HCT116 (cell line): ENCODE measurements around the gene PLCB4. TPM values are rescaled to one million over a fixed set of nuclear protein-coding genes. Genes with fewer than 3 reads are reported as not detected.

ENCODE experiments used
- ATAC-seq: fragments of 200-7000 bp; cut with Tn5 transposase; 2 replicates; pipeline ENCODE4 v1.9.1; 2020; ENCODE audit warnings: mild to moderate bottlenecking, moderate library complexity
- BruUV-seq: library from RNA; stranded (reverse); fragments of 400-500 nt; replicated peaks from 2 replicates; lab custom pipeline; 2021; lab: Mats Ljungman, UMichigan
- CTCF ChIA-PET: fragments of 300-600 bp; sonication (Branson Sonifier 250); formaldehyde crosslinking; loops from one replicate; lab custom pipeline; 2021; ENCODE audit warnings: antibody characterized with exemption; lab: Charles Lee
- POLR2A ChIA-PET: fragments of 300-600, 350-600 bp; sonication (Branson Sonifier 250); formaldehyde crosslinking; loops from one replicate; lab custom pipeline; 2021; ENCODE audit warnings: antibody characterized with exemption; lab: Charles Lee
- RAD21 ChIA-PET, 2 experiments: fragments of 300-600 bp; sonication (Branson Sonifier 250); formaldehyde crosslinking; loops; one replicate each; lab custom pipeline; 2023; ENCODE audit warnings: low total read pairs in 2 of 2; ENCODE audit not compliant: uncharacterized antibody in 2 of 2, unreplicated experiment in 2 of 2, low non-redundant PET in 1 of 2; lab: Charles Lee
- DNase-seq: peaks from one replicate; pipeline ENCODE4 v3.0.0-alpha.2; 2010; ENCODE audit warnings: low read depth, low spot score
- H2AFZ ChIP-seq: fragments of 200-600 bp; shearing (Covaris generic), sonication (generic); 2 replicates; pipeline ENCODE4 v1.6.1; 2017; ENCODE audit warnings: low read depth, mixed run types, mixed read lengths, antibody characterized with exemption, low read length; ENCODE audit not compliant: poor library complexity, severe bottlenecking
- H3K27ac ChIP-seq: 2 replicates; pipeline ENCODE4 v1.5.1; 2012; ENCODE audit warnings: low read depth, low read length
- H3K27me3 ChIP-seq: fragments of 200-600 bp; sonication (generic); 2 replicates; pipeline ENCODE4 v1.6.1; 2016; ENCODE audit warnings: mixed run types, low read length, mixed read lengths; ENCODE audit not compliant: insufficient read depth
- H3K36me3 ChIP-seq, 2 experiments: fragments of 200-500 bp in 1 of 2; fragments of 200-600 bp in 1 of 2; sonication (Bioruptor generic) in 1 of 2; sonication (generic) in 1 of 2; 2 replicates each; pipeline versions ENCODE4 v1.5.1 to v1.6.1; 2014 to 2016; ENCODE audit warnings: low read length in 2 of 2, inconsistent platforms in 1 of 2, mixed read lengths in 1 of 2, mixed run types in 1 of 2; ENCODE audit not compliant: insufficient read depth in 2 of 2, control insufficient read depth in 1 of 2
- H3K4me1 ChIP-seq, 2 experiments: fragments of 200-600 bp in 1 of 2; sonication (generic) in 1 of 2; 2 replicates each; pipeline versions ENCODE4 v1.5.1 to v1.6.1; 2012 to 2017; ENCODE audit warnings: low read length in 2 of 2, inconsistent platforms in 1 of 2, mild to moderate bottlenecking in 1 of 2, mixed read lengths in 1 of 2, mixed run types in 1 of 2, moderate library complexity in 1 of 2; ENCODE audit not compliant: insufficient read depth in 2 of 2, control insufficient read depth in 1 of 2
- H3K4me2 ChIP-seq: fragments of 200-600 bp; sonication (generic); 2 replicates; pipeline ENCODE4 v1.6.1; 2017; ENCODE audit warnings: mixed run types, low read length, mixed read lengths
- H3K4me3 ChIP-seq, 2 experiments: fragments of 200-600 bp in 1 of 2; sonication (generic) in 1 of 2; replicated peaks in 1 of 2; 2 replicates each; pipeline ENCODE4 v1.5.1; 2011 to 2016; ENCODE audit warnings: low read length in 2 of 2, control low read depth in 1 of 2, low read depth in 1 of 2, mild to moderate bottlenecking in 1 of 2, mixed read lengths in 1 of 2, mixed run types in 1 of 2
- H3K79me2 ChIP-seq: fragments of 200-600 bp; sonication (generic); 2 replicates; pipeline ENCODE4 v1.6.1; 2017; ENCODE audit warnings: mild to moderate bottlenecking, mixed run types, low read length, moderate library complexity, mixed read lengths; ENCODE audit not compliant: insufficient read depth
- H3K9ac ChIP-seq: fragments of 200-600 bp; sonication (generic); 2 replicates; pipeline ENCODE4 v1.6.1; 2016; ENCODE audit warnings: low read length, mixed read lengths
- H3K9me2 ChIP-seq: fragments of 200-600 bp; sonication (generic), shearing (Covaris generic); 2 replicates; pipeline ENCODE4 v1.6.1; 2017; ENCODE audit warnings: mixed run types, mild to moderate bottlenecking, moderate library complexity; ENCODE audit not compliant: insufficient read depth
- H3K9me3 ChIP-seq, 2 experiments: fragments of 200-500 bp in 1 of 2; fragments of 200-600 bp in 1 of 2; sonication (Bioruptor generic) in 1 of 2; sonication (generic) in 1 of 2; 2 replicates each; pipeline ENCODE4 v1.6.1; 2014 to 2017; ENCODE audit warnings: low read length in 2 of 2, mixed read lengths in 2 of 2, inconsistent platforms in 1 of 2, low read depth in 1 of 2, mild to moderate bottlenecking in 1 of 2, mixed run types in 1 of 2, moderate library complexity in 1 of 2; ENCODE audit not compliant: control insufficient read depth in 1 of 2, insufficient read depth in 1 of 2
- H4K20me1 ChIP-seq: fragments of 200-600 bp; sonication (generic), shearing (Covaris generic); 2 replicates; pipeline ENCODE4 v1.6.1; 2017; ENCODE audit warnings: mixed run types, mild to moderate bottlenecking, moderate library complexity; ENCODE audit not compliant: insufficient read depth
- CTCF ChIP-seq, 3 experiments: fragments of 200-600 bp in 1 of 3; sonication (generic) in 1 of 3; IDR thresholded peaks in 2 of 3; conservative IDR thresholded peaks in 1 of 3; 2 replicates each; pipeline ENCODE4 v1.5.1; 2012 to 2017; ENCODE audit warnings: low read depth in 2 of 3, low read length in 2 of 3, antibody characterized with exemption in 1 of 3, borderline replicate concordance in 1 of 3, control low read depth in 1 of 3, mild to moderate bottlenecking in 1 of 3, mixed read lengths in 1 of 3, mixed run types in 1 of 3, moderate library complexity in 1 of 3; ENCODE audit not compliant: insufficient read depth in 1 of 3
- EGR1 ChIP-seq: IDR thresholded peaks from 2 replicates; pipeline ENCODE4 v1.6.1; 2012; ENCODE audit warnings: low read depth
- ELF1 ChIP-seq: IDR thresholded peaks from 2 replicates; pipeline ENCODE4 v1.6.1; 2012; ENCODE audit warnings: low read depth, borderline replicate concordance
- POLR2AphosphoS5 ChIP-seq: IDR thresholded peaks from 2 replicates; pipeline ENCODE4 v1.6.1; 2011; ENCODE audit warnings: mild to moderate bottlenecking, low read depth, low read length, moderate library complexity
- RAD21 ChIP-seq: IDR thresholded peaks from 2 replicates; pipeline ENCODE4 v1.6.1; 2012; ENCODE audit warnings: low read depth, mild to moderate bottlenecking
- REST ChIP-seq: IDR thresholded peaks from 2 replicates; pipeline ENCODE4 v1.6.1; 2012; ENCODE audit warnings: low read depth
- SIN3A ChIP-seq: IDR thresholded peaks from 2 replicates; pipeline ENCODE4 v1.6.1; 2012; ENCODE audit warnings: low read depth
- SP1 ChIP-seq: IDR thresholded peaks from 2 replicates; pipeline ENCODE4 v1.6.1; 2012; ENCODE audit warnings: low read depth
- SRF ChIP-seq: IDR thresholded peaks from 2 replicates; pipeline ENCODE4 v1.6.1; 2012; ENCODE audit warnings: low read depth
- TCF7L2 ChIP-seq: IDR thresholded peaks from 2 replicates; pipeline ENCODE4 v1.7.0; 2011; ENCODE audit warnings: borderline replicate concordance, inconsistent platforms; ENCODE audit not compliant: insufficient read depth, insufficient read length; ENCODE audit errors: extremely low read depth
- ZBTB33 ChIP-seq: IDR thresholded peaks from 2 replicates; pipeline ENCODE4 v1.6.1; 2011; ENCODE audit warnings: mild to moderate bottlenecking, low read length, moderate library complexity; ENCODE audit not compliant: insufficient replicate concordance; ENCODE audit errors: extremely low read depth
- ZFX ChIP-seq: fragments of 450-650 bp; IDR thresholded peaks from 2 replicates; pipeline ENCODE4 v1.6.1; 2017
- ZNF274 ChIP-seq: fragments of 200-500 bp; sonication (Bioruptor generic); IDR thresholded peaks from 2 replicates; pipeline ENCODE4 v1.6.1; 2014; ENCODE audit warnings: mild to moderate bottlenecking, low read depth, low read length, inconsistent platforms
- intact Hi-C: fragments of 100-400 bp; cut with micrococcal nuclease; formaldehyde crosslinking; loops from 2 replicates; pipeline ENCODE4 v1.10.0; 2022
- total RNA-seq: library from RNA; stranded (reverse); gene quantifications from one replicate; pipeline ENCODE4 v1.2.1, GENCODE V29; 2021; ENCODE audit not compliant: unreplicated experiment

PLCB4 gene
- total RNA-seq, 1 experiment from 2014 or later = 2.5 TPM

- no peak for TF ChIP-seq TCF7L2
- no peak for TF ChIP-seq ZNF274
- no peak for TF ChIP-seq RAD21
- no peak for TF ChIP-seq SRF
- no peak for TF ChIP-seq POLR2AphosphoS5
- TF ChIP-seq ZFX = no peak
- TF ChIP-seq SIN3A = no peak
- no peak for TF ChIP-seq EGR1
- TF ChIP-seq SP1 = no peak
- no peak for TF ChIP-seq CTCF (IDR thresholded peaks at IDR 0.05 in 2 of 3, conservative IDR thresholded peaks at IDR 0.05 in 1 of 3; ENCODE audit: borderline replicate concordance in 1 of 3, insufficient read depth in 1 of 3, low read depth in 2 of 3, low read length in 2 of 3)
Observed at GRCh38 chr20:9110365-9110764, 41.5 kb downstream of the PLCB4 start (continued).

- H3K4me2 ChIP-seq = no peak overlapping the region
- H3K79me2 ChIP-seq = no peaks in the 10 kb centered on the region
- no peaks in the 10 kb centered on the region for H3K27me3 ChIP-seq
- no peak for ATAC-seq
- H3K9me2 ChIP-seq = no peaks in the 10 kb centered on the region
- ChIA-PET POLR2A (no interaction called here), CTCF (no interaction called here), RAD21 (no interaction called here)
- H4K20me1 ChIP-seq = no peaks in the 10 kb centered on the region
- no TSS peak for BruUV-seq
- no peak overlapping the region for H3K9ac ChIP-seq
- H3K4me1 ChIP-seq = no peaks in the 10 kb centered on the region
- no peak overlapping the region for H2AFZ ChIP-seq
- H3K36me3 ChIP-seq = no peaks in the 10 kb centered on the region
- TF ChIP-seq REST = no peak
- TF ChIP-seq ELF1 = no peak
- TF ChIP-seq ZBTB33 = no peak
- TF ChIP-seq ZFX = no peak
- no peak for TF ChIP-seq SIN3A
- no peak for TF ChIP-seq SP1
- intact Hi-C loops = no loop called here
- H3K9me3 ChIP-seq = no peaks in the 10 kb centered on the region
- H3K27ac ChIP-seq = no peak overlapping the region
- no peak overlapping the region for H3K4me3 ChIP-seq
- no peak for DNase-seq
Observed at GRCh38 chr20:9110916-9111432, 42.1 kb downstream of the PLCB4 start.
